Gastroesophageal sphincter (tissue), 3 donors: ENCODE measurements around the gene MYO1H.

ENCODE experiments used
- POLR2A ChIP-seq, 2 donors: fragments of 450-650 bp; IDR thresholded peaks; one replicate each; pipeline ENCODE4 v1.6.1; 2017; ENCODE audit warnings: antibody characterized with exemption in 2 of 2, mild to moderate bottlenecking in 2 of 2, moderate library complexity in 1 of 2
- TF ChIP-seq, protein P1 (sequence below), 4 experiments: fragments of 200-600 bp in 2 of 4; fragments of 450-650 bp in 2 of 4; sonication (generic) in 1 of 4; IDR thresholded peaks; one replicate each; pipeline ENCODE4 v1.5.1; 2017 to 2019; ENCODE audit warnings: antibody characterized with exemption in 4 of 4, mild to moderate bottlenecking in 2 of 4, moderate library complexity in 2 of 4

DNA sequence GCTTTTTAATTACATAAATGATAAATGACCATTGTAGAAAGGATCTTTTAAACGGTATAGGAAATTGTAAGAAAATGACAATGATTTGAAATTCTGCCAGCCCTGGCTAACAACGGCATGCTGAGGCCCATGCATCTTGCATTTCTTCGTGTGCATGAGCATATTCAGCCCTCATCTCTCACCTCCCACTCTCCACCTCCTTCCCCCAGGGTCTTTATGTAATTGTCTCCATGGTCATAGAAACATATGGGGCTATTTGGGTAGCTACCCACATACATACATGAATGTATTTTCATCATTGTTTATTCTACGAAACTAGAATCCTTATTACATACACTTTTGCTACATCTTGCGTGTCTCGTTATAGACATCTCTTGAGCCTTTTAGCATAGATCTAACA is 4.5 kb downstream of the MYO1H start:
- TF ChIP-seq, protein P1, sequence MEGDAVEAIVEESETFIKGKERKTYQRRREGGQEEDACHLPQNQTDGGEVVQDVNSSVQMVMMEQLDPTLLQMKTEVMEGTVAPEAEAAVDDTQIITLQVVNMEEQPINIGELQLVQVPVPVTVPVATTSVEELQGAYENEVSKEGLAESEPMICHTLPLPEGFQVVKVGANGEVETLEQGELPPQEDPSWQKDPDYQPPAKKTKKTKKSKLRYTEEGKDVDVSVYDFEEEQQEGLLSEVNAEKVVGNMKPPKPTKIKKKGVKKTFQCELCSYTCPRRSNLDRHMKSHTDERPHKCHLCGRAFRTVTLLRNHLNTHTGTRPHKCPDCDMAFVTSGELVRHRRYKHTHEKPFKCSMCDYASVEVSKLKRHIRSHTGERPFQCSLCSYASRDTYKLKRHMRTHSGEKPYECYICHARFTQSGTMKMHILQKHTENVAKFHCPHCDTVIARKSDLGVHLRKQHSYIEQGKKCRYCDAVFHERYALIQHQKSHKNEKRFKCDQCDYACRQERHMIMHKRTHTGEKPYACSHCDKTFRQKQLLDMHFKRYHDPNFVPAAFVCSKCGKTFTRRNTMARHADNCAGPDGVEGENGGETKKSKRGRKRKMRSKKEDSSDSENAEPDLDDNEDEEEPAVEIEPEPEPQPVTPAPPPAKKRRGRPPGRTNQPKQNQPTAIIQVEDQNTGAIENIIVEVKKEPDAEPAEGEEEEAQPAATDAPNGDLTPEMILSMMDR (IDR thresholded peaks at IDR 0.05): no peak
- no peak for TF ChIP-seq POLR2A (IDR thresholded peaks at IDR 0.05)
